T1000 (cell line): ENCODE measurements around the gene IDH2.

Source experiments
- DNase-seq: peaks from one replicate; lab custom pipeline; 2025; ENCODE audit warnings: mixed read lengths; lab: John Stamatoyannopoulos, UW

Gene IDH2

DNA sequence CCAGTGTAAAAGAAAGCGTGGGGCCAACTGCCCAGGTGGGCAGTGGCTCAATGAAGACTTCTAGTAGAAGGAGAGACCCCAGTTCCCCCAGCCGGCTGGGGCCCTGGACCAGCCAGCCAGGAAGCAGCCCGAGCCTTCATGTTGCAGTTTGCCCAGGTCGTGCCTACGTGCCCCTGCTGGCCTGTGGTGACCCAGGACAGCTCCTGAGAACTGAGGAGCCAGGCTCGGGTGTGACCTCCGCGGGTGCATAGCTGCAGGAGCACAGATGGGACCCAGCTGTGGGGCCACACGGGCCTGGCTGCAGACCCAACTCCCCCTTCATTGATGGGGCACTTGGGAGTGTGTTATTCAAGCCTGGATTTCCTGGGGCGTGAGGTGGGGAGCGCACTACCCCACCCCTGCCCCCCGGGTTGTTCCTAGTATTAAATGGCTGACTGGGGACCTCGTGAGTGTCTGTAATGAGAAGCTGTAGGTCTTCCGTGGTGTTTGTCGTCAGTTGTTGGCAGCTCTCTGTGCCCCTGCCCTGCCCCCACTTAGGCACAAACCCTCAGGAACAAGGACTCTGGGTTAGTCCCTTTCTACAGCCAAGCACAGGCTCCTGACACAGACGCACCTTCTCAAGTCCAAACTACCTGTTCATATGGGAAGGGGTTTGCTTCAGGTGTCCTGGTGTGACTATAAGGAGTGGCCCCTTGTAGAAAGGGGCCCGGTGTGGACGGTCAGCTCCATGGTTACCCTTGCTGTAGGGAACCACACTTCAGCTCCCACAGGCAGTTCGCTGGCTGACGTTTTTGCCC is 39.1 kb downstream of the IDH2 start:
- DNase-seq: no peak

DNA sequence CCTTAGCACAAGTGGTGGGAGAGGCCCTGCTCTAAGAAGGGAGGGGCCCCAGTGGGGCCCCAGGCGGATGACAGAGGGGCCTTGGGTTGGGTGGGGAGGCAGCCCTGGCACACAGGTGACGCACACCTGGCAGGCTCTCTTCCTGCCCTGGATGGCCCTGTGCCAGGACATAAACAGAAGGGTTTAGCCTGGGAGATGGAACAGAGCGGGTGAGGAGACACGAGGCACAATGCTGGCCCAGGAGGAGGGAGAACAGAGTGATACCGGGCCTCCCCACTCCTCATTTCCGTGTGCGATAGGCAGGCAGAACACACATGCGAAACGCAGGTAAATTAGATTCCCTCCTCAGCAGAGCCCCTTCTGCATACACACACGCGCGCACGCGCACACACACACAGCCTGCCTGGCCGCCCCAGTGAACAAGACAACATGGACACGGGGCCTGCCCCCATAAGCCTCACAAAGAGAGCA is 39.8 kb downstream of the IDH2 start:
- no peak for DNase-seq

- DNase-seq: no peak
Measured at GRCh38 chr15:90062023-90062442, 40.2 kb downstream of the IDH2 start.

DNA sequence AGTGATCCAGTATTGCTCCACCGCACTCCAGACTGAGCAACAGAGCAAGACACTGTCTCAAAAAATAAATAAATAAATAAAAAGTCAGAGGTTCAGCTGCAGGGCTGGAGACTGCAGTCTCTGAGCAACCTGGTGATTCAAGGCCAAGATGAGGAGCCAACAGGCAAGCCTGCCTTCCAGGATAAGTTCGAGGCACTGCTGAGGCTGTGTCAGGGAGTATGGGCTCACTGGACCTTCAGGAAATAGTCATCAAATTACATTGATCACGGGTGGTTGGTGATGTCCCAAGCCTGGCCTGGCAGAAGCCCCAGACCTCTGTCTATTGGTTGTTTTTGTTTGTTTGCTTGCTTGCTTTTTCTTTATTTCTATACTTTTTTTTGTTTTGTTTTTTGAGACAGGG is 41.5 kb downstream of the IDH2 start:
- DNase-seq: no peak

DNA sequence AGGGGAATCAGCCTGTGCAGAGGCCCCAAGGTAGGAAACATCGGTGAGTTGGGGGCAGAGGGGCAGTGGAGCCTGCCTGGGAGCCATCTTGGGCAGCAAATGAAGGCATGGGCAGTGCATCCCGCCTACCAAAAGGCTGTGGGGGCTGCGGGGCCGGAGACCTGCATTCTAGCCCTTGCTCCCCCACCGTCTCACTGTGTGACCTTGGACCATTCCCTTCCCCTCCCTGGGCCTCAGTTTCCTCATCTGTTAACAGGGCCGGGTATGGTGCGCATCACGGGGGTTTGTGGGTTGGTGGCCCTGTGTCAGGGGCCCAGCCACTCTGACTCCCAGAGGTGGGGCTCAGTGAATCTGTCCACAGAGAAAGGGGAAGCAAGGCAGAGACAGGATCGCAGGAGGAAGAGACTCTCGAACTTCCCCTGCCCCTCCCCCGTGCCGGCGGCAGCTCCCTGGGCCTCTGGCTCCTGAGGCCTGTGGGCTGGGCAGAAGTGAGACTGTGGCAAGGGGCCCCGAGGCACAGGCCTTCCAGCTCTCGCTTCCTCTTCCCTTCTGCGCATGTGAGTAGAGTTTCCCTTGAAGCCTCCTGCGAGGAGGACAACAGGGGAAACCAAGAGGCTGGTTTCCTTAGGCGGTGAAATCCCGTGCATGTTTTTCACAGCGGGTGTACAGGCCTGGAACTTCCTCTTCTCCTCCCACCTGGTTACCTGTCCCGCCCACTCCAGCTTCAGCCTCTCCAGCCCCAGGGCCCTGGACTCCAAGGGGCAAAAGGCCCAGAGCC is 42.9 kb downstream of the IDH2 start:
- DNase-seq: no peak

- DNase-seq: no peak
Measured at GRCh38 chr15:90058775-90059174, 43.5 kb downstream of the IDH2 start.

- DNase-seq: no peak
Measured at GRCh38 chr15:90058308-90058707, 44.0 kb downstream of the IDH2 start.

GRCh38 chr15:90056529-90056928 is 45.7 kb downstream of the IDH2 start:
- DNase-seq: no peak

DNA sequence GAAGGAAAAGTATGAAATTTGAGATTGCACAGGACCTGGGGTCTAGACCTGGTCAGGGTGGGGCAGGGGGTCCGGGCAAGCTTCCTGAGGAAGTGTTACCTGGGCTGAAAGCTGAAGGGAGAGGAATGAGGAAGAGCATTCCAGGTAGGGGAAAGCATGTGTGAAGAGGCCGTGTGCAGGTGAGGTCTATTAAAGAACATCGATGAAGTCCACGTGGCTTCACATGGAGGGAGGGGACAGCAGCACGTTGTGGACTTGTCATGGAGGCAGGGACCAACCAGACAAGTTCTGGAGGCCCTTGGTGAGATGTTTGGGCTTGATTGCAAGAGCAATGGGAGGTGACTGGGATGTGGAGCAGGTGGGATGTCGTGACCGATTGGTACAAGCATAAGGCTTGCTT is 47.1 kb downstream of the IDH2 start:
- no peak for DNase-seq

DNA sequence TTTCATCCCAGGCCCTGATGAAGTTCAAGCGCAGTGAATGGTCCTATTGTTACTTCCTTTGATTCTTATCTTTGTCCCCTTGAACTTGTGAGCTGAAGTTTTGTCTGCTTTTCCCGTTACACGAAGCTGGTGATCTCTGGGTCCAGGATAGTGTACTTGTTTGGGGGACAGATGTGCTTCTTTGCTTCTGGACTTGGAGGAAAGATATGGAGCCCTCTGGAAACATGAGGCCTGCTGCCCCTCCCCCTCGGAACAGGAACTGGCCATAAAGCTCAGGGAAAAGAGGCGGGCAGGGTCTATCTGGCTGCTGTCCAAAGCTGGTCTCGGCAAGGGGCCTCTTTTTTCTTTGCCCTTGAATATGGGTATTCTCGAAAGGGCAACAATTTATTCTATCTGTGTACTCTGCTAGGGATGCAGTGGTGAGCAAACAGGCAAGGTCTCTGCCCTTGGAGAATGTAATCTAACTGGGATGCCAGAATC is 47.6 kb downstream of the IDH2 start:
- no peak for DNase-seq

DNA sequence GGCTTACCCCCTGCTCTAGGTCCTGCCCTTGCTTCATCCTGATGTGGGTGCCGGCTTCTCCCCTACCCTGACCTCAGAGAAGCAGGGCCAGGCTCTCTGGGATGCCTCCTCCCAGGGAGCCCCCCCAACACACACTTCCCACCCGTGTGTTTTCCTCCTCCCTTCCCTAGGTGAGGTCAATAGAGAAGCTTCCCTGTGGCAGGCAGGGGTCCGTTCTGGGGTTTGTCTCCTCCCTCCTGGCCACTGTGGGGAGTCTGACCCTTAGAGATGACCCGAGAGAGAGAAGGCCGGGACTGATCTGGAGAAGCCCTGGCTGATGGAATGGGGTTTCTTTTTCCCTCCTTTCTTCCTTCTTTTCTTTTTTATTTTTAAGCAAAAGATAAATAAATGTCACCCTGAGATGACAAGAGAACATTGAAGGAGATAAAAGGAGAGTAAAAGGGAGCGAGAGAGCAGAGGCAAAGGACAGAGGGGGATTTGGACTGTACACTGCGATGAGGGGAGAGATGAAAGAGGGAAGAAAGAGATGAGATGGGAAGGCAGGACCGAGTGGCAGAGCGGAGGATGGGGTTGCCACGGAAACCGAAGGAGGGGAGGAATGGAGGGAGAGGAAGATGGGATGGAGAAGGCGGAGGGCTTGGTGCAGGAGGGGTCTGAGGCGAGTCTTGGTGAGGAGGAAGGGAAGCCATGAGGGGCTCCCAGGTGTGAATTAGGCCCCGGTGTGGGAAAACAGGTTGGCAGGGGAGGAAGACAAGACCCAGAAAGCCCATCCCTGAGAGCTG is 48.4 kb downstream of the IDH2 start:
- DNase-seq: no peak

GRCh38 chr15:90051874-90052273 is 50.4 kb downstream of the IDH2 start:
- DNase-seq: no peak

DNA sequence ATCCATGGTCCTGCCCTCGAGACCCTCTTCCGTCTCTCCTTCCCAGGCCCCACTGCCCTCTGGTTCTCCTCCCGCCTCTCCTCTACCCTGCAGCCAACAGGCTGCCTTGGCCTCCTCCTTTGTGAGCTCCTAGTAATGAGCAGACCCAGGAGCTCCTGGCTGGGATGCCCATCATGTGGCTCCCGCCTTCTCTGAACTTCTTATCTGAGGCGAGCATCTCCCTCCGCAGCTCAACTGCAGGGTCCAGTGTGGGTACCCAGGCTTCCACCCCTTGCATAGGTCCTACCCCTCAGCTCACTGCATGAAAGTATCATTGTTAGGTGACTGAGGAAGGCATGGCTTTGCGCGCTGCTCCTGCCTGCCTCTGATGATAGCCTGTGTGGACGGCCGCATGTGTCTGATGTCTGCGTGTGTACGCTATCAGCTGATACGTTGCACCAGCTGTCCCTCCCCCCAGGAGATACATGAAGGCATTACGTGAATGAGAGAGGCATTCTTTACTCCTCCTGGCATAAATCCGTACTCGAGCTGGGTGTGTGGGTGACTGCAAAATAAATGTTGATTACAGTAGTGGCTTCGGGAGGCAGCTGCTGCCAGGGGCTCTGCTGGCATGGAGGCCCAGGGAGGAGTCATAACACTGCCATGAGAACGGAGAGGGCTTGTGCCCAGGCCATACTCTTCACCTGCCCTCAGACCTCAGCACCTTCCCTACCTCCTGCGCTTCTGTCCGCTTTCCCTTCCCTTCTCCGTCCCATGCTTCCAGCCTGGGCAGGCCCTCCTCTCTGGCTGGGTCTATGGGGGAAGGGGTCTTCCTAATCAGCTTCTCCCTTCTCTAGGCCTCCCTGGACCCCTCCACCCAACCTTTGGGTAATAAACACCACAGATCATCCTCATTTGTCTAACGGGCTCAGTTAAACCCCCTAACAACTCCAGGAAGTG is 52.3 kb downstream of the IDH2 start:
- DNase-seq: no peak

GRCh38 chr15:90049030-90049429 is 53.2 kb downstream of the IDH2 start:
- no peak for DNase-seq

DNA sequence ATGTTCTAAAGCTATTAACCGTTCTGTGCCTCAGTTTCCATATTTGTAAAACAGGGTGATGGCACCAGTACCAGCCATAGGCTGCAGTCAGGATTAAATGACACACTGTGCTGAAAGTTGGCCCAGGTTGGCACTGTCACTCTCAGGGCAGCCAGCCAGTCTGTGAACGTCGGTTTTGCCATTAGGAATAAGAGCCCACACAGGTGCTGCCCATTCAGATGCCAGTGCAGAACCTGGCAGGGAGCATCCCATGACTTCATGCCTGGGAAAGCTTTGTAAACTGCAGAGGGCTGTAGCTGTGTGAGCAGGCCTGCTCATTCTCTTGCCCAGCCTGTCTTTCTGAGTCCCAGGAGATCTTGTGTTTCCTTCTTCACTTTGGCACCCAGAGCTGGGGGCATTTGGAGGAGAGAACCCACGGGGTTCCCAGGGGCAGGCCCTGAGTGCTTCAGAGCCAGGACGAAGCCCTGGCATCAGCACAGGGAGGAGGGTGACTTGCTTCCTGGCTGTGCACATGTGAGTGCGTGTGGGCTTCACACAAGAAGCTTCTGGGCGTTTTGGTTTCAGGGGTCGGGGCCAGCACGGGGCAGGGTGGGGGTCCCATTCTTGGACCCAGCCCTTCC is 54.2 kb downstream of the IDH2 start:
- DNase-seq: no peak

- no peak for DNase-seq
Measured at GRCh38 chr15:90046911-90047392, 55.3 kb downstream of the IDH2 start.

GRCh38 chr15:90046289-90046688 is 56.0 kb downstream of the IDH2 start:
- no peak for DNase-seq

- no peak for DNase-seq
Measured at GRCh38 chr15:90044916-90045371, 57.3 kb downstream of the IDH2 start.

DNA sequence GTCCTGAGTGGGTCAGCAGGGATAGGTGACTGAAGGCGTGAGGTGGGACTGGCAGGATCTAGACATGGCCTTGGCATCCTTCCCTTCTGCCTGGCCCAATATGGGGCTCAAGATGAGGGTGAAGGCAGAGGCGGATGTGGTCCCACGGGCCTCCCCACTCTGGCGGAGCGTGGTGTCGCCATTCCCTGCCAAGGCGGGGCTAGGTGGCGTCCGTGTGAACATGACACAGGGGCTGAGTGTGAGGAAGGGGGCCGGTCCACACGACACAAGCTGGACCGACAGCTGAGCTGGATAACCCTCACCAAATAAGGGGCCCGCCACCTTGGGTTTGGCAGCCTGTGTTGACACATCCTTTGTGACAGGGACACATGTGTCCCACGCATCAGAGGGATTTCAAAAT is 58.1 kb downstream of the IDH2 start:
- DNase-seq: no peak

DNA sequence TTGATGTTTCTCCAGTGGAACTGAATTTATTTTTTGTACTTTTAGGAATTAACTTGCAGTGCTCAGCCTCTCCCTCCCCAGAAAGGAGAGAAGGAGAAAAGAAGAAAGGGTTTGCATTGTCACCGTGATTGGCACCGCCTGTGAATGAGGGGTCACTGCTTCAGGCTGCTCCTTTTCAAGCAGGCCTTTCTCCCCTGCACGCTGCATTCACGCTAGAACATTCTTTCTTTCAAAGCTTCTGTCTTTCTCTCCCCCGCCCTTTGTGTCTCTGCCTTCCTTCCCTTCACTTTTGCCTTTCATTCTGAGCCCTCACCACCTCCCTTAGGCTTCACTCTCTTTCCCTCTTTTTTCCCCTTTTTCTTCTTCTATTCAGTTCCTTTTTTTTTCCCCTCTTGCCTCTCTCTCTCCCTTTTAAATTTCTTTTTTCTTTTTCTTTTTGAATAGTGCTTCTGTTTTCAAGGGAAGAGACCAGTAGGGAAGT is 58.7 kb downstream of the IDH2 start:
- no peak for DNase-seq
